Renal cortical epithelial cell (primary cell): Measurements from ENCODE around the gene FARSA. TPM values are rescaled to one million over a fixed set of nuclear protein-coding genes. Genes with fewer than 3 reads are reported as not detected.
"Not testable (repeated sequence)": the region's sequence is repeated elsewhere in the genome, so short reads cannot be mapped to it uniquely, and the experiment has no call there.

Source experiments
- DNase-seq: peaks from one replicate; pipeline ENCODE4 v3.0.0-alpha.2; 2011; ENCODE audit warnings: low read depth
- total RNA-seq: library from RNA; depleted of rRNA; stranded (reverse); fragments of >200 nt; gene quantifications from 2 replicates; pipeline ENCODE4 v1.2.3, GENCODE V29; 2014

The FARSA gene
- total RNA-seq, 1 donor from 2014 or later: 71.8 TPM

- DNase-seq: no peak
Observed at GRCh38 chr19:12953799-12954611, 20.5 kb upstream of the FARSA start.

GRCh38 chr19:12953138-12953798, 19.8 kb upstream of the FARSA start:
- no peak for DNase-seq

DNA sequence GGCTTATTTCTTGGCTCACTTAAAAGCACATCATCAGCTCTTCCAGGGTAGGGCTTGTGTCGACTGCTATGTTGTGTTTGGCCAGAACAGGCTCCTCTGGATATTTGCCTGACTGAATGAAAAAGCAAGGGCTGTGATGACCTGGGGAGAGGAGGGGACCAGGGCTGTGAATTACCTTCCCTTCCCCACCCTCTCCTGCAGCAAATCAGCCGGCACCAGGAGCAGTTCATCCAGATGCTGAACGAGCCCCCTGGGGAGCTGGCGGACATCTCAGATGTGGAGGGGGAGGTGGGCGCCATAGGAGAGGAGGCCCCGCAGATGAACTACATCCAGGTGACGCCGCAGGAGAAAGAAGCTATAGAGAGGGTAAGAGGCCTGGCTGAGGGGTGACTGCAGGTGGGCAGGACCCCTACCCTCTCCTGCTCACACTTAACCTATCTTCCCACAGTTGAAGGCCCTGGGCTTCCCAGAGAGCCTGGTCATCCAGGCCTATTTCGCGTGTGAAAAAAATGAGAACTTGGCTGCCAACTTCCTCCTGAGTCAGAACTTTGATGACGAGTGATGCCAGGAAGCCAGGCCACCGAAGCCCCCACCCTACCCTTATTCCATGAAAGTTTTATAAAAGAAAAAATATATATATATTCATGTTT, 19.1 kb upstream of the FARSA start:
- DNase-seq: no peak

GRCh38 chr19:12952050-12952449, 18.5 kb upstream of the FARSA start:
- not testable (repeated sequence) for DNase-seq

DNA sequence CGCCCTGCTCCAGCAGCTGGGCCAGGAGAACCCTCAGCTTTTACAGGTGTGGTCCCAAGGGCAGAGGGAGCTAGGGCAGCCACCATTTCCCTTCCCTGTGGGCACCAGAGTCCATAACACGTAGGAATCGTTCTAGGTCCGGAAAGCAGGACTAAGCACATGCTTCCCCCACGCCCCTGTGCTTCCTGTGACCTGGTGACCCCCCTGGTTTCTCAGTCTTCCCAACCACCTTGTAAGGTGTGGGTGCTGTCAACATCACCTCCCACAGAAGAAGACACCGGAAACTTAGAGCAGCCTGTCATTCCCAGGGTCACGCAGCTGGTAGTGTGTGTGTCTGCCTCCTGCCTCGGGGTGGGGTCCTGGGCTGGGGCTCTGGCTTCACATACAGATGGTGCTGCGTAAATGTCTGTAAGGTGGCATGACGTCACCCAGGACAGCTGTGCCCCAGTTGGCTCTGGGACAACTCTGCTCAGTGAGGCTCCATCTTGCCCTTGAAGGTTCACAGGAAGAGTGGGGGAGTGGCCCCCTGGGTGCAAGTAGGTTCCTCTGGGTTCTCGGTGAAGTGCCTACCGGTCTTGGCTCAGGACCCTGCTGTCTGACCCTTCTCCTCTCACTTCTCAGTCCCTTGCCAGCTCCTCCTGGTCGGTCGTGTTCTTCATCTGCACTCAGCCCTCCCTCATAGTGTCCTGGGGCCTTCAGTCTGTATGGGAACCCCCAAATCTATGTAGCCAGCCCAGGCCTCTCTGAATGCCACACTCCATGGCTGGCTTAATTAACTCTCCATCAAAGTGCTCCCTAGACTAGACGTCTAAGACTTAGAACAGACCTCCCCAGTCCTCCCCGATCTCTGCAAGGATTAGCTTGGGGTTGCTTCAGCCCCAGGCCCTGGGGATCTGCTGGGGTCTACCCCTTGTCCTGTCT, 16.1 kb upstream of the FARSA start:
- DNase-seq: no peak

DNA sequence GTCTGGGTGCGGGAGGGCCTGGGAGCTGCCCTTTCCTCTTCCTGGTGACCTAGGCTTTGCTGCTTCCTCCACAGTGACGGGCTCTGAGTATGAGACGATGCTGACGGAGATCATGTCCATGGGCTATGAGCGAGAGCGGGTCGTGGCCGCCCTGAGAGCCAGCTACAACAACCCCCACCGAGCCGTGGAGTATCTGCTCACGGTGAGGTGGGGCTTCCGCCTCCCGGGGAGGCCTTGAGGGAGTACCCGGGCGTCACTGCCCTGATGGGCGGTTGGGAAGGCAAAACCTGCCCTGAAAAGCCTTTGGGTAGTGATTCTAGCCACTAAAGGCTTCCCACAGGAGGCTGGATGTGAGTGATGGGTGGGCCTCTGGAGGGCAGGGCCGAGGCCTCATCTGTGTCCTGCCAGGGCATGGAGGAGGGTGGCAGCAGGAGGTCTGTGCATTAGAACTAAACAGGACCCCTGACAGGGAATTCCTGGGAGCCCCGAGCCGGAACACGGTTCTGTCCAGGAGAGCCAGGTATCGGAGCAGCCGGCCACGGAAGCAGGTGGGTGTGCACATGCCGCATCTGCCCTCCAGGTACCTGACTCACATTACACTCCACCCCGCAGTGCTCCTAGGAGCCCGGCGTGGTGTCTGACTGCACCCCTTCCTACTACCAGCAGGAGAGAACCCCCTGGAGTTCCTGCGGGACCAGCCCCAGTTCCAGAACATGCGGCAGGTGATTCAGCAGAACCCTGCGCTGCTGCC, 15.3 kb upstream of the FARSA start:
- no peak for DNase-seq

GRCh38 chr19:12947702-12948611, 14.4 kb upstream of the FARSA start:
- DNase-seq: no peak

GRCh38 chr19:12946731-12947496, 13.4 kb upstream of the FARSA start:
- no peak for DNase-seq

DNA sequence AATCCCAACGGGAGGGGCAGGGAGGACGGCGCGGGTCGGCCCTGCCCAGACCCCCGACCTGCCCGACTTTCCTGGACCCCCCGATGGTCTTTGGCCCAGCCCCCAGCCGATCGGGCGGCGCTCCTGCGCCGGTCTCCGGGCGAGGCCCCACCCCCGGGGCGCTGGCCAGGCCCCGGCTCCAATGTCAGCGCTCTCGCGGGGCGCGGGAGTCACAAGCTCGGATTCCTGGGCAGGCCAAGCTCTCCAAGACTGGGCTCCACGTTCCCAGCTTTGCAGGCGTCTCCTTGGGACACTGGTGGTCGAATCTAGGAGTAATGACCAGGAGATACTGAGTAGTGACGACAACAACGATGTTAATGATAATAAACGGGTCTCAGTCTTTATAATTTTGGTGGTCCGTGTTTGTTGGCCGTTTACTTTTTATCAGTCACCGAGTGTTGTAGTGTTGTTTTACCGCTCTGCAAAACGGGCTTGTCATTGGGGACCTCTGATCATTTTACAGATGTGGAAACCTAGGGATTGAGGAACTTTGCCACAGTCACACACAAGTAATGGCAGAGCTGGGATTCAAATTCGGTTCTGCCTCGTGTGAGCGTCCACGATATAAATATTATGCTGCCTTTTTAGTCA, 12.7 kb upstream of the FARSA start:
- peak; percentile 48 for DNase-seq

GRCh38 chr19:12945479-12946091, 12.1 kb upstream of the FARSA start, which contains the start of gene RAD23A:
Gene RAD23A, plus strand, starts transcription at chr19:12945862. Its CDS starts 87 bp downstream, at chr19:12945949.
- DNase-seq: peak; percentile 89

DNA sequence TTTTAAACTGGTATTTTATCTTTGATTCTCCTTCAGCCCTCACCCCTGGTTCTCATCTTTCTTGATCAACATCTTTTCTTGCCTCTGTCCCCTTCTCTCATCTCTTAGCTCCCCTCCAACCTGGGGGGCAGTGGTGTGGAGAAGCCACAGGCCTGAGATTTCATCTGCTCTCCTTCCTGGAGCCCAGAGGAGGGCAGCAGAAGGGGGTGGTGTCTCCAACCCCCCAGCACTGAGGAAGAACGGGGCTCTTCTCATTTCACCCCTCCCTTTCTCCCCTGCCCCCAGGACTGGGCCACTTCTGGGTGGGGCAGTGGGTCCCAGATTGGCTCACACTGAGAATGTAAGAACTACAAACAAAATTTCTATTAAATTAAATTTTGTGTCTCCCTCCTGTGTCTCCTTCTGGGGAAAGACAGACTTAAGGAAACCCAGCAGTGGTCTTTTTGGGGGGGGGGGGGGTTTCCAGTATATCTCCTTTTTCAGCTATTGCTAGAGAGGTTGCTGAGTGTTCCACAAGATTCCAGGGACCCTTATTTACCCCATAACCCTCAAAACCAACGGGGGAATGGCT, 10.7 kb upstream of the FARSA start:
- no peak for DNase-seq

DNA sequence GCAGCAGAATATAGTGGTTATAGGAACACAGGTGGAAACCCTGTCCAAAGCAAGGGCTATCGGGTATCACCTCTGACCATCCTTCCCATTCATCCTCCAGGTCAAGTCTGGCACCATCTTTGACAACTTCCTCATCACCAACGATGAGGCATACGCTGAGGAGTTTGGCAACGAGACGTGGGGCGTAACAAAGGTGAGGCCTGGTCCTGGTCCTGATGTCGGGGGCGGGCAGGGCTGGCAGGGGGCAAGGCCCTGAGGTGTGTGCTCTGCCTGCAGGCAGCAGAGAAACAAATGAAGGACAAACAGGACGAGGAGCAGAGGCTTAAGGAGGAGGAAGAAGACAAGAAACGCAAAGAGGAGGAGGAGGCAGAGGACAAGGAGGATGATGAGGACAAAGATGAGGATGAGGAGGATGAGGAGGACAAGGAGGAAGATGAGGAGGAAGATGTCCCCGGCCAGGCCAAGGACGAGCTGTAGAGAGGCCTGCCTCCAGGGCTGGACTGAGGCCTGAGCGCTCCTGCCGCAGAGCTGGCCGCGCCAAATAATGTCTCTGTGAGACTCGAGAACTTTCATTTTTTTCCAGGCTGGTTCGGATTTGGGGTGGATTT, 10.0 kb upstream of the FARSA start:
- no peak for DNase-seq

- no peak for DNase-seq
Observed at GRCh38 chr19:12940897-12941296, 7.4 kb upstream of the FARSA start.

DNA sequence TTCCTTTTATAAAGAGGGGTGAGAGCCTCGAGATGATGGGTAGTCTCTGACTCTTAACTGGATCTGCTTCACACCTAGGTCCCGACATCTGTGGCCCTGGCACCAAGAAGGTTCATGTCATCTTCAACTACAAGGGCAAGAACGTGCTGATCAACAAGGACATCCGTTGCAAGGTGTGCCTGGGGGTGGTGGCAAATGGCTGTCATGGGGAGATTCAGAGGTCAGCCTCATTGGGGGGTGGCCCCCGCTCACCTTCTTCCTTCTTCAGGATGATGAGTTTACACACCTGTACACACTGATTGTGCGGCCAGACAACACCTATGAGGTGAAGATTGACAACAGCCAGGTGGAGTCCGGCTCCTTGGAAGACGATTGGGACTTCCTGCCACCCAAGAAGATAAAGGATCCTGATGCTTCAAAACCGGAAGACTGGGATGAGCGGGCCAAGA, 6.5 kb upstream of the FARSA start:
- no peak for DNase-seq

DNA sequence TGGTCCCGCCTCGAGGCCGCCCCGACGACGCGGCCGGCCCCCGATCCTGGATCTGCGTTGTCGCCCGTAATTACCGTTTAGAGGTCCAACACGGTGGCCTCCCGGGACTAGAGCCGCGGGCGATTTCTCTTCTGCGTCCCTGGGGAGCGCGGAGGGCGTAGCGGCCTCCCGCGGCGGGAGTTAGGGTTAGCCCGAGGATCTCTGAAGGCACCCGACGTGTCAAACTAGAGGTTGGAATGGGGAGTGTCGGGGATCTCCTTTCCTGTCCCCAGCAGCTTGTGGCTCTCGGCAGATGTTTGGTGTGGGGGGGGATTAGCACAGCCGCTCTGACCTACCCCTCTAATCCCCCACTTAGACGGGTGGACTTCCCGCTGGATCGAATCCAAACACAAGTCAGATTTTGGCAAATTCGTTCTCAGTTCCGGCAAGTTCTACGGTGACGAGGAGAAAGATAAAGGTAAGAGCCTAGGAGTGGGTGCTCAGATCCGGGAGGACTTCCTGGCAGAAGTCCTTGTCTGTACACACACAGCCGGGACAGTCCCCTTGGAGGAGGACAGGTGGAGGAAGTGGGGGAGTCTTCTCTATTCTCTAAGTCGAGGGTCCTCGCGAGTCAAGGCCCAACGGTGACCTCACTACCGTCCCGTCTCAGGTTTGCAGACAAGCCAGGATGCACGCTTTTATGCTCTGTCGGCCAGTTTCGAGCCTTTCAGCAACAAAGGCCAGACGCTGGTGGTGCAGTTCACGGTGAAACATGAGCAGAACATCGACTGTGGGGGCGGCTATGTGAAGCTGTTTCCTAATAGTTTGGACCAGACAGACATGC, 5.5 kb upstream of the FARSA start:
- DNase-seq: peak; percentile 32
